Activated CD8-positive, alpha-beta memory T cell treated with anti-CD3 and anti-CD28 coated beads, Interleukin-2, amount 50 U/mL, for 24 hours (primary cell): ENCODE measurements around the gene PATE4.
"Not testable (repeated sequence)": the region's sequence is repeated elsewhere in the genome, so short reads cannot be mapped to it uniquely, and the experiment has no call there.

Experiments
- DNase-seq: peaks from one replicate; pipeline ENCODE4 v3.0.0-alpha.2; 2020; ENCODE audit errors: extremely low read depth

The PATE4 gene

GRCh38 chr11:125833016-125833415 lies at the start of gene PATE4:
TSS of gene PATE4 (plus strand) at chr11:125833316. CDS start at chr11:125833360, 44 bp downstream.
- DNase-seq: no peak

GRCh38 chr11:125784678-125785077 lies 48.4 kb upstream of the PATE4 start:
- DNase-seq: no peak

- no peak for DNase-seq
Measured at GRCh38 chr11:125787827-125788226, 45.3 kb upstream of the PATE4 start, which contains the start of gene PATE3. TSS of gene PATE3 (plus strand) at chr11:125788127. CDS start at chr11:125788152, 25 bp downstream.

- DNase-seq: no peak
Measured at GRCh38 chr11:125790825-125791224, 42.3 kb upstream of the PATE4 start.

GRCh38 chr11:125797641-125798040 lies 35.5 kb upstream of the PATE4 start:
- no peak for DNase-seq

GRCh38 chr11:125799808-125800207 lies 33.3 kb upstream of the PATE4 start:
- no peak for DNase-seq

- no peak for DNase-seq
Measured at GRCh38 chr11:125802387-125802786, 30.7 kb upstream of the PATE4 start.

- DNase-seq: no peak
Measured at GRCh38 chr11:125807909-125808308, 25.2 kb upstream of the PATE4 start.

GRCh38 chr11:125835748-125836147 lies 2.6 kb downstream of the PATE4 start:
- no peak for DNase-seq

GRCh38 chr11:125842321-125842948 lies 9.3 kb downstream of the PATE4 start:
- DNase-seq: no peak

- DNase-seq: no peak
Measured at GRCh38 chr11:125846188-125846587, 13.1 kb downstream of the PATE4 start.

- not testable (repeated sequence) for DNase-seq
Measured at GRCh38 chr11:125857670-125858069, 24.6 kb downstream of the PATE4 start.

GRCh38 chr11:125862786-125863185 lies 29.7 kb downstream of the PATE4 start:
- DNase-seq: not testable (repeated sequence)

GRCh38 chr11:125865354-125865753 lies 32.2 kb downstream of the PATE4 start:
- DNase-seq: not testable (repeated sequence)

- DNase-seq: no peak
Measured at GRCh38 chr11:125869521-125869920, 36.4 kb downstream of the PATE4 start.

- no peak for DNase-seq
Measured at GRCh38 chr11:125871391-125872137, 38.4 kb downstream of the PATE4 start.

- no peak for DNase-seq
Measured at GRCh38 chr11:125872138-125872491, 39.0 kb downstream of the PATE4 start.

GRCh38 chr11:125873881-125874555 lies 40.9 kb downstream of the PATE4 start:
- DNase-seq: no peak

- DNase-seq: peak; percentile 5
Measured at GRCh38 chr11:125874556-125875124, 41.5 kb downstream of the PATE4 start.

GRCh38 chr11:125881291-125881690 lies 48.2 kb downstream of the PATE4 start:
- no peak for DNase-seq

GRCh38 chr11:125883375-125883774 lies 50.3 kb downstream of the PATE4 start:
- no peak for DNase-seq

GRCh38 chr11:125886997-125887372 lies 53.9 kb downstream of the PATE4 start:
- no peak for DNase-seq
